NCI-H345 (cell line): Measurements from ENCODE around the gene SLC22A3.

Experiments
- DNase-seq: peaks from one replicate; lab custom pipeline; 2025; lab: John Stamatoyannopoulos, UW

The SLC22A3 gene

DNA sequence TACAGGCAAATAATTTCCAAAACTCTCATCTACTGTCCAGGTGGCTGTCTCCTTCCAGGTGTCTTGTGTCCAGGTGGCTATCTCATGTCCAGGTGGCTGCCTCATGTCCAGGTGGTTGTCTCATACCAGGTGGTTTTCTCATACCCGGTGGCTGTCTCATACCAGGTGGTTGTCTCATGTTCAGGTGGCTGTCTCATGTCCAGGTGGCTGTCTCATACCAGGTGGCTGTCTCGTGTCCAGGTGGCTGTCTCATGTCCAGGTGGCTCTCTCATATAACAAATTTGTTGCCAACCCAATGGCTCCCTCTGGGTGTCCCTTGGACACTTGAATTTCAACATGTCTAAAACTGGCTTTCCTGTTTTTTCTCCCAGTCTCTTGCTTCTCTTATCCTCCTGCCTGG is 14.3 kb upstream of the SLC22A3 start:
- no peak for DNase-seq

DNA sequence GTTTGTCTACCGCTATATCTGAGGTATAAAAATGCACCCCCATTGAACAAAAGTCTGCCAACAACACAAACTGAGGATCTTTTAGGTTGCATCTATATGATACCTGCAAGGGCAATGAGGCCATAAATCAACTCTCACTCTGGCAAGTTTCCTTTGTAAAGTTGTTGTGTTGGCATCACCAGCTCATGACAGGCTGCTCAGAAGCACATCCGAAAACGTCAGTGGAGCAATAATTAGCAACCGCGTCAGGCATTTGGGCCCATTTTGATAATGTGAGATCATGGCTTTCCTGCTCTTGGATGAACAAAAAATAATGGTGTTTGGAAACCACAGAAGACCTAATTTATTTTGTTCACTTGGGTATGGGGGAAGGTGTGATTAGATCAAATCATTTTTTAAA is 12.0 kb upstream of the SLC22A3 start:
- DNase-seq: no peak

DNA sequence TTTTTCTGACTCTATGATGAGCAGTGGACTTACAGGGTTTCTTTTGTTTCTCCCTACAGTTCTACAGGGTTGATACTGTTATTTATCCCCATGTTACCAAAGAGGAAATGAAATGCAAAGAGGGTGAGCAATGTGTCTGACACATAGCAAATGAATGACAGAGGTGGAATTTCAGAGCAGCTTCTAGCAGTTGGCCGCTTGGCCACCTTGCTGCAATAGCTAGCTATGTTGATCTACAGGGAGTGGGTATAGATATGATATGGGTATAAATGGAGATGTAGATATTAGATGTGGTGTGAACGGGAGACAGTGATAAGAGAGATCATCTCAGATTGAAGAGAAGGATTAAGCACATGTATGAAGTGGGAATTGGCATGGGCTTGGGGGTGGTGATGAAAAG is 10.9 kb upstream of the SLC22A3 start:
- no peak for DNase-seq

DNA sequence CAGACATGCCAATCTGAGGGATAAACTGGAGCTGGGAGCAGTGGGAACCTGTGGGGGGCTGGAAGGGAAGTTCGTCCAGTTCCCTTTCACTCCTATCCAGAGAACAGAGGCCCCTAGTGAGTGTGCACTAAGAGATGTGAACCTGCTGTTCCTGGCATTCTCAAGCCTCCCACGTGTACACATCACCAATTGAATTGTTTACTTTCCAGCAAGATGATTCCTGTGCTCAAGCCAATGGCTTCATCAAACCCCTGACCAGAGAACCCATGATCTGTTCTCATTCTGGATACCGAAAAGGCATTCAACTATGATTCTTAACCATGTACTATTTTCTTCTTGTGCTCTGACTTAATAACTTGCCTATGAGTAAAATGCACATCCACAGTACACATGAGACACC is 10.2 kb upstream of the SLC22A3 start:
- no peak for DNase-seq

DNA sequence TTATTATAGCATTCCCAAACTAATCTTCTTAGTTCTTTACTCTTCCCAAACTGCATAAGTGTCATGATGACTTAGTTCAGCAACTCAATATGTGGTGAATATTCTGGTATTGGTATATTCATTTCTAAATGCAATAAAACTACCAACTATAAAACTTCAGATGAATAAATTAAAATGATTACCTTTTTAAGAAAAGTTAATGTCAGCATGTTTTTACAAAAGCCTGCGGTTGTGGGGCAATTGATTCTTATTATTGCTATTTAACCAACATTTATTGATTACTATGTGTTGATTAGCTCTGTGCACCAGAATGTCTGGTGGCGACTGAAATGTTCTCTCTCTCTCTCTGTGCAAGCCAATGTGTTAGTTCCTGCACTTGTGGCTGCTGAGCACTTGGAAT is 5.0 kb upstream of the SLC22A3 start:
- no peak for DNase-seq

DNA sequence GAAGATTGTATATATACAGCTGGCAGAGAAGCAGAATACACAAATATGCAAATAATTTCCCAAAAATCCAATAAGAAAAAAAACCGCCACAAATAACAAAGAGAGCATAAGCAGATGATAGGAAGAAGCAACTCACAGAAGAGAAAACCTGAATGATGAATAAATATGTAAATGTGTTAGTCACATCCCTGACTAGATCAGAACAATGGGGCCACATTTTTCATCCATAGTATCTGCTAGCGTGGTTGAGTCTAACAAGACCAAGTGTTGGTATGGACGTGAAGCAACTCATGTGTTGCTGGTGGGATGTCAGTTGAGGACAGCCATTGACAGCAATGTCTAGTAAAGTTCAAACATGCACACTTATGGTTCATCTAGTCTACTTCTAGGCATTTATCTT is 3.9 kb upstream of the SLC22A3 start:
- DNase-seq: no peak

DNA sequence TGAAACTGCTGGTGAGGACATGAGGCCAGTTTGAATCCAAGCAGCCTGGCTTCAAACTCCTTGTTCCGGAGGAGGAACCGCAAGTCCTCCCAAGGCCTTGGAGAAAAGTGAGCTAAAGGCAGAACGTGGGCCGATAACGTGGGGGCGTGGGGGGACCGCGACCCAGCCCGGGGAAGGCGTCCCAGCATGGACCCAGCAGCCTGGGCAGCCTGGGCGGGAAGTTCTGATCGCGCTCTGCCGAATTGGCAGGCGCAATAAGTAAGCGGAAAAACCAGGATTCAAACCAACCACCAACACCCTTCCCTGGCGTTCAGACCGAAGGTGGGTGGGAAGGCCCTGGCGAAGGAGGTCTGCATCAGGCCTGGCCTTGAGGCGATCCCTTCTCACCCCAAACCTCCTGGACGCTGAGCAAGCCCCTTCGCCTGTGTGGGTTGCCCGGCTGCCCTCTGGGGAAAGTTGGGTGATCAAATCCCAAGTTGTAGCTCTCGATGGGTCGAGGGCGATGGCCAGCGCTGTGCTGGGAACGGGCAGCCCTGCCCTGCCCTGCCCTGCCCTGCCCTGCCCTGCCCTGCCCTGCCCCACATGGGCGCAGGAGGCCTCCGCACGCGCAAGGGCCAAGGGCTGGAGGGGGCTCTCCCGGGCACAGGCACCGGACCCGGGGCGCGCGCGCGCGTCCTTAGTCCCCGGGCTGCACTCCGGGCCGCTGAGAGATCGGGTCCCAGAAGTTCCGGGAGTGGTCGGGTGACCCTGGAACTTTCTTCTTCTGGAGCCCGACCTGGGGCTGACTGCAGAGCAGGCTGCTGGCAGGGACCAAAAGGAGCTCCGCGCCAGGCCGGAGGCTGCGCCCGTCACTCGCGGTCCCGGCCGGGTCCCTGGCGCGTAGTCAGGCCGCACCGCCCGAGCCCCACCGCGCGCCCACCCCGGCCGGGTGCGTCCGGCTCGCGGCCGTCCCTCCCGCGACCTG is 637 bp upstream of the SLC22A3 start:
- DNase-seq: no peak

DNA sequence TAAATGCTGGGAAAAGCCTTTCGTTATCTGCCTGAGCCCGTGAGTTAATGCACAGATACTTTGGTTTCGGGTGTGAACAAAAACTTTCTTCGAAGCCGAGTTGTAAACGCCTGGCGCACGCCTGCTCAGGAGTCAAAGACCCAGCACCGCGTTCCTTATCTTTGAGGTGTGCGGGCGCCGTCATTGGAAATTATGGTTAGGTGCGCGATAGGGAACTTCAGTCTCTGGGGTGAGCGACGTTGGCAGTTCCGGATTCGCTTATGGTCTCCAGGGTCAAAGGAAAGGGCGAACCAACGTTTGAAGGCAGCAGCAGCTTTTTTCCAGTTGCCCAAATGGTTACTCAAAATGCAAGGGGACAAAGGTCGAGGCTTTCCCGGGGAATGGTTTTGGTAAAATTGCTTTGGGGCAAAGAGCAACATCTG is 853 bp downstream of the SLC22A3 start:
- DNase-seq: no peak

DNA sequence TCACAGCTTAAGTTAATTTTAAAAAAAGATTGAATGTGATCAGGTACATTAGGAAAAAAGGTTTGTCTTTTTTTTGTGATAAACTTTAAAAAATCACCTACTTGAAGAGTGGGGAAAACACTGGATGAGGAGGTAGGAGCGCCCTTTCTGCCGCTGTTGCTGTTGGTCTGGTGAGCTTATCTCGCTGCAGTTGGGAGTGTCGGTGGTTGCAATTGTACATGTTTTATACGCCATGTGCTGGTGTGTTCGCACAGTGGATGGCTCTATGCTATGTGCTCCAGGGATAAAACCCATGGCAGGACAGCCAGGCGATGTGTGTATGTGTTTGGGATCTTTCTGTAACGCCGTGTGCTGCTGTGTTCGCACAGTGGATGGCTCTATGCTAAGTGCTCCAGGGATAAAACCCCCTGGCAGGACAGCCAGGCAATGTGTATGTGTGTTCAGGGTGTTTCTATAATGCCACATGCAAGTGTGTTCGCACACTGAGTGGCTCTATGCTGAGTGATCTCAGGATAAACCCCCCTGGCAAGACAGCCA is 1.7 kb downstream of the SLC22A3 start:
- no peak for DNase-seq

DNA sequence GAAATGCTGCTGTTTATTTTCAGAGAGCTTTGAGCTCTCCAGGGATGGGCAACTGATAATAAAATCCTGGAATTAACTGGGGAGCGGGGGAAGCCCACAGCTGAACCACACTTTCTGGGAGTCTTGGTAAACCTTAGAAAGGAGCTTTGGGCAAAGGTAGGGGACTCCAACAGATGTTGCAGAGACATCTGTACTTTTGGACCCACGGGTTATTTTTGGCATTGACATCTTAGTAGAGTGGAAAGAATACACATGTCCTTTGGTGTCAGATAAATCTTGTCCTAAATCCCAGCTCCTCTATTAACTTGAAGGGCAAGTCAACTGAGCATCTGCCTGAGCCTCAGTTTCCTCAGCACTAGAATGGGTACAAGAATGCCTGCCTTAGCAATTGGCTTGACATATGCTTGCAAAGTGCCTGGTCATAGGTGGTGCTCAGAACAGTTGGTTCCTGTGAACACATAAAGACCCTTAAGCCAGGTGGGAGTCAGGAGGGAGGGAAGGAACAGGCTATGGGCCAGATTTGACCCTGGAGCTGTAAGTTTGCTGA is 5.8 kb downstream of the SLC22A3 start:
- no peak for DNase-seq

DNA sequence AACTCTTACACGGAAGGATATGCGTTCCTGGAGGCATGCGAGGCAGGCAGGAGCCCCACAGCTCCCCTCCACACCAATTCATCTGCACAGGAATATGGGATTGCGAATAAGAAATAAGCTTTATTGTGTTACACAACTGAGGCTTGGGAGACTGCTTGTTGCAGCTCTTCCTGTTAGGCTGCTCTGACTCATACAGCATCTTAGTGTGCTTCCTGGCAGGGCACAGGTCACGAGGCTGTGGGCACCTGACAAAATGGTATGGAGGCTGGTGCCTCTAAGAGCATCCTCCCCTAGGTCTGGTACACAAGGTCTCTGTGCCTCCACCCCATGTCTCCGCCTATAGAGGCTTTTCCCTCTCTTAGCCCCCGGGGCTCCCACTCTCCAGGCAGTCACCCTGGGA is 6.8 kb downstream of the SLC22A3 start:
- DNase-seq: no peak

DNA sequence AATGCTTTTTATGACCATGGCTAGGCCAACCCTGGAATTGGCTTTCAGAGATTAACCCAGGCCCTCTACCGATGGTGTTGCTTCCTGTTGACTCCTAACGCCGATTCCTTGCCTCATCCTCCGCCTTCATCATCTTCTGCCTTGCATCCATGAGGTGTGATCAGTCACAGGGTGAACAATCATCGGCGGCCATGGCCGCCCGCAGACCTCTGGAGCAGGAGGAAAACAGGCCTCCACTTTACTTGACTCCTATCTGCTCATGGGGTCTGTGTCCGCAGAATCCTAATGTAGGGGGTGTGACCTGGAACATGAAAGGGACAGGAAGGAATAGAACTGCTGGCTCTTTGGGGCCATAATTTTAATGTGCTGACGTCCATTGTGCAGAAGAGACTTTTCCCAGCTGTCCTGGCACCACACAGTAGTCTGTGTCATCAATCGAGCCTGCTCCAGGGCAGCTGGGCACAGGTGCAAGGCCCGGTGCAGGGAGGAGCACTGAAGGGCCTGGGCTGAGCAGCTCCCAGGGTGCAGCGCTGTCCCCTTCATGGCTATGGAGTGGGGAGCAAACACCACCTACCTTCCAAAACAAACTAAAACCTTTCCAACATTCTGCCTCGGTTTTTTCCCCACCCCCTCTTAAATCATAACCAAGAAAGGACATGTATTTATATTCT is 8.0 kb downstream of the SLC22A3 start:
- DNase-seq: no peak

DNA sequence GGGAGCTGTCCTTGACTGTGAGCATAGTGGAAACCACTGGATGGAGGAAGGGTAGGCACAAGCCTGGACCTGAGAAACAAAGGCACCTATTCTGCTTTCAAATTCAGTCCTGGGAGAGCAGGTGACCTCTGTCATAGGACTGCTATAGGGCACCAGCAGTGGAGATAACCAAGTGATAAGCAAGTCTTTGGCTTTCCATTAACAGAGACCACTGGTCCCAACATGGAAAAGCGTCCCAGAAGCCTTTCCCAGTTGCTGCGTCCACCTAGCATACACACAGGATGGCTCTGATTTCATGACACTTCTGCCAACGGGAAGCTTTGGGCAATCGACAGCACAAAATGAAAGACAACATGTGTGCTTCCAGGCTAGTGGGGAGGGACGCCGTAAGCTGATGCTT is 8.9 kb downstream of the SLC22A3 start:
- no peak for DNase-seq

DNA sequence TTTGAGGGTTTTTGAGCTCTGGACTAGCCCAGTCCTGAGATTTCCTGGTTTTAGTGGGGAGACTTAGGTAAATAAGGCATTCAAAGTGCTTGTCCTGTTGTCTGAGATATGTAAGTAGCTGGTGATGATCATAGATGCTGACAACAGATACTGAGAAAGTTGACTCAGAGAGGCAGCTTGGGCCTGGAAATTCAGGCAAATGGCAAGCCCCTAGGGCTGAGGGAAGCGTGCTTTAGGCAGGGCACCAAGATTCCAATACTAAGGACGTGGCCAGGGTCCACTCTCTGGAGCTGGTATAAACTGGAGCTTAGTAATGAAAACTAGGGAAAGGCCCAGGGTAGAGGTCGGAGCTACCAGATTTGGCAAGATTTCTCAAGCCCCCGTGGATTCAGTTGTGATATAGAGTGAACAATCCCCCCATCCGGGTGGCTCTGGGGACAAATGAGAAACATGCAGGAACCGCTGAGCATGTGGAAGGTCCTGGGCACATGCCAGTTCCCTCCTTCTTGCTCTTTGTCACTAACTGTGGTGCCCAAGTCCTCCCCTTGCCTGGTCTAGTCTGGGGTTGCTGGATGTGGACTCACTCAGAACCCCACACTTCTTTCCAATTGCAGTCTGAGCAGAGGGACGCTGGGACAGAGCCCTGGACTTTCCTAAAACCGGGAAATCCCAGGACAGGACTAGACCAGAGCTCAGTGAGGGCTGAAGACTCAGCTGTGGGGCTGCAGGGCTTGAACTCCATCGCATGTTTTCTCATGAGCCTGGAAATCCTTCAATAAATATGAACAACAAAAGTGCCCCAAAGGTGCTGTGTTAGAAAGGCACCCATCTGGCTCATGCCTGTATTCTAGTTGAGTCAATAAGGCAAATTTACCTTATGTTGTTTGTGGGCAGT is 10.3 kb downstream of the SLC22A3 start:
- DNase-seq: no peak

DNA sequence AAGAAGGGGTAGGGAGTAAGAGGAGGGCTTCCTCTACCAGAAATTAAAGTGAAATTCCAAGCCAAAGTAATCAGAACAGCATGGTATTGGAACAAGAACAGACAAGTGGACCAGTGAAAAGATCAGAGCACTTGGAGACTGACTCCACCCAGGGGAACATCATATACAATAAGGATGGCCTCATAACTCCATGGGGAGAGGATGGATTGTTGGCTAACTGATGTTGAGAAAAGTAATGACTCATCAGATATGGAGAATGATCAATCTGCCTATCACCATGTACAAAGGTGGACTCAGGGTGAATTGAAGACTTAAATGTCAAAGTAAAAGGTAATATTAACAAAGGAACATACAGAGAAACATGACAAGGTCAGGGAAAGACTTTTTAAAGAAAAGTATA is 12.8 kb downstream of the SLC22A3 start:
- no peak for DNase-seq

DNA sequence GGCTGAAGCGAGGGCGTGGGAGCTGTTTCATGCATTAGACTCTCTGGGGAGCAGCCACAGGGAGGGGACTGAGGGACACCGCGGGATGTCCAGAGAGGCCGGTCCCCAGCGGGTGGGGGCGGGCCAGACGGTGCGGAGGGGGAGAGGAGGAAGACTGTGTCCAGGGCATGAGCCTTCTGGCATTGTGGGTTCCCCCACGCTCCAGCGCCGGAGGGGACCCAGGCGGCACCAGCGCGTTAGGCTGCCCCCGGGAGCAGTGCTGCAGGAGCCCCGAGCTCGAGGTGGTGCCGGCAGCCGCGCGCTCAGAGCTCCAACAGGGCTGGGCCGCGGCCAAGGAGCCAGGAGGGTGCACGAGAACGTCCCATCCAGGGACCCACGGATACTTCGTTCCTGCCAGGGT is 14.4 kb downstream of the SLC22A3 start:
- no peak for DNase-seq

DNA sequence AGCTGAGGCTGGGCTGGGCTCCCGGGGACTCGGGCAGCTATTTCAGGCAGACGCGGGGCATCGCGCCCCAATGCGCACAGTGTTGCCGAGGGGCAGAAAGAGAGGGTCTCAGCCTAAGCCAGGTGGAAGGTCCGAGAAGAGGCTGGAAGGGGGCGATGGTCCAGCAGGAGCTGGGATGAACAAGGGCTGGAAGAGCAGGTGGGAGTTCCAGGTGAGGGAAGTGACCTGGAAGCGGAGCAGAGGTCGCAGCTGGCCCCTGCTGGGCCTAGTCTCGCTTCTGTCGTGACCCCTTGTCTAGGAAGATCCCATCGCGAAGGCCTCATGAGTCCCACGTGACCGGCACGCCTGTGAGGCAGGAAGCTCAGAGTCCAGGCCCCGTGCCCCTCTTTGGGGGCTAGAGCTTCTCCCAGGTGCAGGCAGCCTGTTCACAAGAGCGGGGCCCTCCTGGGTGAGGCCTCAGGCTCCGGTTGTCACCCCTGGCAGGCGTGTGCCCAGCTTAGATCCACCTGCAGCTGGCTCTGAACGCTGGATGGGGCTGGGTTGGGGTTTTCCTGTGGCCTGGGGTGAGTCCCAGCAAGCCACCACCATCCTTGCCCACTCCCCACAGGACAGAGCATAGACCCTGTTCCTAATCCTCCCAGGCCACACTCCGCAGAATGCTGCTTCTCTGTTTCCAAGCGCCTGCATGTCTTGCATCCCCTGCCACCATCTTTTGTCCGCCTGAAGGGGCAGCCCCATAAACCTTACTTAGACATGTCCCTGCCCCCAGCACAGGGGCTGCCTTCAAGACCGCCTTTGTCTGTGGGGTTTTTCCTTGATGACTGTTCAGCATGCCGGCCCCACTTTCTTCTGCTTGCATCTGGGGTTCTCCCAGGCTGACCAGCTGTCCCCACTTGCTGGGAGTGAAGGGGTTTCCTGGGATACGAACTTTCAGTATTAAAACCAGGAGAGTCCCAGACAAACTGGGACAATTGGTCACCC is 15.1 kb downstream of the SLC22A3 start:
- no peak for DNase-seq

DNA sequence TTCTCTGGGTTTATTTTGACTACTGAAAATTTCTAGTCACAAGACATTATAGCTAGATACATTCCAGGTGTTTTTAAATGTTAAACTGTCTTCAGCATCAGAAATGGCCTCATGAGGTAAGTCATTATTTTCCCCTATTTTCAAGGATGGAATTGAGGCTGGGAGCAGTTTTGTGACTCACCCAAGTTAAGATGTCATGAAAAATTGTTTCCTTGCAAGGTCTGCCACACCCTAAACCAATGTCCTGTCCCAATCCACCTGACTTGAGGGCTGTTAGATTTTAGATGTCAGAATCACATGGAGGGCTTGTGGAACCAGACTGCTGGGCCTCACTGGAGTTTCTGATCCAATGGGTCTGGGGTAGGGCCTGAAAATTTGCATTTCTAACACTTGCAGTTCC is 16.9 kb downstream of the SLC22A3 start:
- no peak for DNase-seq

DNA sequence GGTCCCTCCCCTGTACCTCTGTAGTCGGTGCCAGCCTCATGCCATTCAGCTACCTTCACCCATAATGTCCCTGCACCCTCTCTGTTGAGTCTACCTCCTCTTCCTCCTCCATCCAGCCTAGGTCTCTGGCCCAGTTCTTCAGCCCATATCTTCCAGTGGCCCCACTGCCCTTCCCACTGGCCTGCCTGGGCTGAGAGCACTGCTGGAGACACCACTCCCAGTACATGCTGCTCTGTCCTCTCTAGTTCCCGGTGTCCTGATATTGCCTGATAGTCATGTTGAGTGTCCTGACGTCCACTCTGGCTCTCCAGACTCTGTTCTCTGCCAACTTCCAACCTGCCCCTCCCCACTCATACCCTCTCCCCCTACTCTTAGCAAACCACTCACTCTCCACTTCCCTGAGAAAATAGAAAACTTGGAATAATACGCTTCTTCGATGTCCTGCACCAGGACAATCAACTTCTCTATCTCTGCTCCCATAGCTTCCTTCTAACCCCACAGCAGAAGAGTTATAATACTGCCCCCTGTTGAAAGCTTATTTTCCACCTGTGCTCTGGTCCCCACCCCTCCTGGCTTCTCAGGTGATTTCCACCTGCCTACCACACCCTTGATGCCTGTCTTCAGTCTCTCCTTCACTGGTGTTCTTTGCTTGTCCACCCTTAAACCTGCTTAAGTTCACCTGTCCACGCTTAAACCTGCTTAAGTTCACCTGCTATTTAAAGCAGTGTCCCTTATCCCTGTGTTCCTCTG is 19.8 kb downstream of the SLC22A3 start:
- no peak for DNase-seq

DNA sequence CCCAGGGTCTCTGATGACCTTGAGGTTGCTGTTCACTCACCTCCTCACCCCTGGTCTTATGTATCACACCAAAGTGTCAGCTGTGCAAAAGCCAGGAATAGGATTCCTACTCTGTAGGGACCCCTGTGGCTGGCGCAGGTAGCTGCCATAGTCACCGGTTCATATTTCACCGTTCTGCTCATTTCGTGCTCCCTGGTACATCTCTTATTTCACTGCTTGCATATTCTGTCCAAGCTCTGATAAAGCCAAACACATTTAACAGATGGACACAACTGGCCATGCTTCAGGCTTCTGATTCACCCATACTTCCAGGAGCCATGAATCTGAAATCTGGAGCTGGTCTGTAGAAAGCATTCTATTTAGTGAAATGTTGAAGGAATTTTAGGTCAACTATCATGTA is 20.5 kb downstream of the SLC22A3 start:
- no peak for DNase-seq
